Epithelial cell of esophagus (primary cell): Measurements from ENCODE around the gene FIBP.

ENCODE experiments used
- DNase-seq: peaks from one replicate; pipeline ENCODE4 v3.0.0; 2010; ENCODE audit warnings: low read depth
- H3K4me3 ChIP-seq: 2 replicates; pipeline ENCODE4 v1.5.1; 2011; ENCODE audit warnings: mild to moderate bottlenecking, low read length, control low read depth
- CTCF ChIP-seq: IDR thresholded peaks from 2 replicates; pipeline ENCODE4 v1.5.1; 2011; ENCODE audit warnings: low read depth, mild to moderate bottlenecking, low read length, control low read depth, inconsistent platforms; ENCODE audit not compliant: insufficient read depth; ENCODE audit errors: missing control alignments

Gene FIBP

GRCh38 chr11:65864706-65865471, 23.4 kb downstream of the FIBP start:
- no peak for DNase-seq
- no peak overlapping the region for H3K4me3 ChIP-seq
- TF ChIP-seq CTCF: no peak

GRCh38 chr11:65863889-65864705, 24.2 kb downstream of the FIBP start:
- H3K4me3 ChIP-seq: no peak overlapping the region
- no peak for TF ChIP-seq CTCF
- DNase-seq: no peak

- H3K4me3 ChIP-seq: no peak overlapping the region
- DNase-seq: no peak
- no peak for TF ChIP-seq CTCF
Measured at GRCh38 chr11:65862941-65863888, 25.1 kb downstream of the FIBP start.

- TF ChIP-seq CTCF: no peak
- no peak for DNase-seq
- H3K4me3 ChIP-seq: no peak overlapping the region
Measured at GRCh38 chr11:65862191-65862735, 26.0 kb downstream of the FIBP start.

- no peak for TF ChIP-seq CTCF
- H3K4me3 ChIP-seq: peak overlapping the region; percentile 92
- DNase-seq: no peak
Measured at GRCh38 chr11:65861533-65862183, 26.6 kb downstream of the FIBP start.

GRCh38 chr11:65861165-65861505, 27.1 kb downstream of the FIBP start:
- peak; percentile 28 for DNase-seq
- H3K4me3 ChIP-seq: peak overlapping the region; percentile 92
- no peak for TF ChIP-seq CTCF
